IgD-negative memory B cell (primary cell): ENCODE measurements around the gene MYL7. TPM values are rescaled to one million over a fixed set of nuclear protein-coding genes. Genes with fewer than 3 reads are reported as not detected.

Experiments
- H3K27ac Mint-ChIP-seq, 3 donors: one replicate each; pipeline ENCODE4 v1.8.0; 2020 to 2022; ENCODE audit warnings: mild to moderate bottlenecking in 3 of 3, mixed read lengths in 3 of 3, moderate library complexity in 1 of 3
- H3K27me3 Mint-ChIP-seq: one replicate; pipeline ENCODE4 v1.8.0; 2021; ENCODE audit warnings: mixed read lengths
- H3K36me3 Mint-ChIP-seq: one replicate; pipeline ENCODE4 v1.8.0; 2020; ENCODE audit warnings: mild to moderate bottlenecking, mixed read lengths
- H3K4me1 Mint-ChIP-seq, 3 donors: one replicate each; pipeline ENCODE4 v1.8.0; 2020 to 2022; ENCODE audit warnings: mixed read lengths in 3 of 3, mild to moderate bottlenecking in 1 of 3
- H3K4me3 Mint-ChIP-seq, 4 donors: one replicate each; pipeline ENCODE4 v1.8.0; 2020 to 2022; ENCODE audit warnings: mild to moderate bottlenecking in 4 of 4, mixed read lengths in 4 of 4, moderate library complexity in 3 of 4
- H3K9me3 Mint-ChIP-seq, 3 donors: one replicate each; pipeline ENCODE4 v1.8.0; 2020 to 2021; ENCODE audit warnings: mixed read lengths in 3 of 3, mild to moderate bottlenecking in 1 of 3
- polyA plus RNA-seq: library from polyadenylated mRNA; unstranded; fragments of 300-500 nt; fragmentation: Illumina TruSeq; gene quantifications from one replicate; pipeline ENCODE4 v1.2.3, GENCODE V29; 2021

The MYL7 gene
- polyA plus RNA-seq, 1 donor from 2014 or later = not detected

- H3K27me3 Mint-ChIP-seq = no peaks in the 10 kb centered on the region
- no peak overlapping the region for H3K27ac Mint-ChIP-seq
- no peaks in the 10 kb centered on the region for H3K4me1 Mint-ChIP-seq
- H3K4me3 Mint-ChIP-seq = no peak overlapping the region
- H3K9me3 Mint-ChIP-seq = peaks cover 0 to 3% (median 0%) of the 10 kb centered on the region in 3 donors
- no peaks in the 10 kb centered on the region for H3K36me3 Mint-ChIP-seq
These were observed 17.9 kb upstream of the MYL7 start for GRCh38 chr7:44158873-44159631.

DNA sequence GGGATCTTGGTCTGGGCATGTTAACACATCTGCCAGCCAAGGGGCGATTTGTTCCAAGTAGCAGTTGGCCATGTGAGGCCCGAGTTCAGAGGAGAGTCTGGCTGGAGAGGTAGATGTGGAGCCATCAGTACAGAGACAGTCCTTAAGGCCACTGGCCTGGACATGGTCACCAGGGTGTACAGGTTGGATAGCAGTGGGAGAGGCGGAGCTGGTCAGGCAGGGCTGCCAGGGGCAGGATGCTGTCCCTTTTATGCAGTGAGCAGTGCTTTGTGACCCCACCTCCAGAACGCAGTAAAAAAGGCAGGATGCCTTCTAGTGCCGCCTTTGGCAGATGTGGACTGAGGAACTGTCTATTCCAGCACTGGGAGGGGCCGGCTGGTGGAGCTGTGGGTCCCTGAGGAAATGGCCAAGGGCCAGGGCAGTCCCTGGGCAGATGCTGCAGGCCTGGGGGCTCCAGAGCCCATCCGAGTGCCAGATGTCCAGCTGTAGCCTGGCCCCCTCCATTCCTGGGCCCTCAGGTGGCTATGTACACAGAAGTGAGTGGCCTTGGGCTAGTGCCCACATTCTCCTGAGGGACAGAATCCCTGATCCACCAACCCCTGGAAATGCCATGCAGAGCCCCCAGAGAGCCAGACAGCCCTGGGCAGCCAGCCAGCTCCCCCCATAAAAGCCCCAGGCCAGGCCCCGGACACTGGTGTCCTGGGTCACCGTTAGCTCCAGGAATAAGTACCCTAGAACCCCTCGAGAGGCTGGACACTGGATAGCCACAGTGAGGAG lies 17.2 kb upstream of the MYL7 start:
- Mint-ChIP-seq H3K9me3 (no peaks in the 10 kb centered on the region), H3K4me1 (no peaks in the 10 kb centered on the region), H3K36me3 (no peaks in the 10 kb centered on the region), H3K4me3 (no peak overlapping the region), H3K27me3 (no peaks in the 10 kb centered on the region), H3K27ac (no peak overlapping the region)

GRCh38 chr7:44157116-44158080 lies 16.3 kb upstream of the MYL7 start:
- H3K4me3 Mint-ChIP-seq = no peak overlapping the region
- H3K9me3 Mint-ChIP-seq = no peaks in the 10 kb centered on the region

DNA sequence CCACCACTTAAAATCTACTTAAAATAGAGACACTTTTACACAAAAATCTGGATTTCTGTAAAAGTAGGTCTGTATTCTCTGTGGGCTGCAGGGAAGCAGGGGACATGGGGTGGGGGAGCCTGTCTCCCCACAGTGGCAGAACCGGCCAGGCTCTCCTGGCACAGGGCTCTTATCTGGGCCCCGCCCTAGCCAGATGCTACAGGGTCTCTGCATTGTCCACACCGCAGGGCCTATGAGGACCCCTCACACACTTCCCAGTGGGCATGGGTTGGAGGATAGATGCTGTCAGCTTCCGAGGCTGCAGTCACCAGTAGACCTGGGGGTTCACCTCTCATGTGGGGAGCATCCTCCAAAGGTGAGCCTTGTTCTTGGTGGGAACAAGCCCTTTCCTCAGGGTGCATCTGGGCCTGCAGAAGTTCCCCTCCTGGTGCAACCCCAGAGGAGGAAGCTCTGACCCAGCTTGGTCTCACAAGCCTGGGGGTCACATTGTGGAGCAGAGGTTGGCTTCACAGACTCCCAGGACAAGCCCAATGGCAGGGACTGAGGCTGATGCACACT lies 15.4 kb upstream of the MYL7 start:
- H3K27ac Mint-ChIP-seq = no peak overlapping the region
- no peaks in the 10 kb centered on the region for H3K27me3 Mint-ChIP-seq
- H3K4me1 Mint-ChIP-seq = no peaks in the 10 kb centered on the region
- no peaks in the 10 kb centered on the region for H3K9me3 Mint-ChIP-seq
- no peak overlapping the region for H3K4me3 Mint-ChIP-seq
- H3K36me3 Mint-ChIP-seq = no peaks in the 10 kb centered on the region

More at GRCh38 chr7:44157116-44158080, 16.3 kb upstream of the MYL7 start:
- H3K4me1 Mint-ChIP-seq = no peaks in the 10 kb centered on the region
- H3K27me3 Mint-ChIP-seq = no peaks in the 10 kb centered on the region
- H3K27ac Mint-ChIP-seq = no peak overlapping the region
- H3K36me3 Mint-ChIP-seq = no peaks in the 10 kb centered on the region

GRCh38 chr7:44155191-44156185 lies 14.4 kb upstream of the MYL7 start:
- H3K9me3 Mint-ChIP-seq = no peaks in the 10 kb centered on the region
- H3K36me3 Mint-ChIP-seq = no peaks in the 10 kb centered on the region
- no peaks in the 10 kb centered on the region for H3K4me1 Mint-ChIP-seq
- H3K27ac Mint-ChIP-seq = no peak overlapping the region
- H3K4me3 Mint-ChIP-seq = no peak overlapping the region
- no peaks in the 10 kb centered on the region for H3K27me3 Mint-ChIP-seq

- Mint-ChIP-seq H3K4me3 (no peak overlapping the region), H3K27me3 (no peaks in the 10 kb centered on the region), H3K4me1 (no peaks in the 10 kb centered on the region), H3K9me3 (no peaks in the 10 kb centered on the region), H3K27ac (no peak overlapping the region), H3K36me3 (no peaks in the 10 kb centered on the region)
These were observed 13.6 kb upstream of the MYL7 start for GRCh38 chr7:44154703-44155102.

DNA sequence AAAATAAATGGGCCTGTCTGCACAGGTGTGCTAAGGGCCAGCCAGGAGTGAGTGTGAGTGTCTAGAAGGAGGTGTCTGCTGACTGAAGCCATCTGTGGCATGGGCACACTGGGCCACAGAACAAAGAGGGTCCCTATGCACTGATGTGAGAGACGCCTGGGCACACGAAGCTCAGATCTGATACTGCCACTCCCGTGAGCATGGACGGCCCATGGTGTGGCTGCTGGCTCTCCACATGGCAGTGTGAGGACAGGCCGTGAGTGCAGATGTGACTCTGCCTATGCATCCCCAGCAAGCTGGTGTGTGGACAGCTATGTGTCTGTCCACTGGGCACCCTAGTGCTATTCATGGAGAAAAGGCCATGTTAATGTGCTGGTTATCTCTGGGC lies 12.8 kb upstream of the MYL7 start:
- H3K4me1 Mint-ChIP-seq = no peaks in the 10 kb centered on the region
- H3K27me3 Mint-ChIP-seq = no peaks in the 10 kb centered on the region
- no peak overlapping the region for H3K4me3 Mint-ChIP-seq

DNA sequence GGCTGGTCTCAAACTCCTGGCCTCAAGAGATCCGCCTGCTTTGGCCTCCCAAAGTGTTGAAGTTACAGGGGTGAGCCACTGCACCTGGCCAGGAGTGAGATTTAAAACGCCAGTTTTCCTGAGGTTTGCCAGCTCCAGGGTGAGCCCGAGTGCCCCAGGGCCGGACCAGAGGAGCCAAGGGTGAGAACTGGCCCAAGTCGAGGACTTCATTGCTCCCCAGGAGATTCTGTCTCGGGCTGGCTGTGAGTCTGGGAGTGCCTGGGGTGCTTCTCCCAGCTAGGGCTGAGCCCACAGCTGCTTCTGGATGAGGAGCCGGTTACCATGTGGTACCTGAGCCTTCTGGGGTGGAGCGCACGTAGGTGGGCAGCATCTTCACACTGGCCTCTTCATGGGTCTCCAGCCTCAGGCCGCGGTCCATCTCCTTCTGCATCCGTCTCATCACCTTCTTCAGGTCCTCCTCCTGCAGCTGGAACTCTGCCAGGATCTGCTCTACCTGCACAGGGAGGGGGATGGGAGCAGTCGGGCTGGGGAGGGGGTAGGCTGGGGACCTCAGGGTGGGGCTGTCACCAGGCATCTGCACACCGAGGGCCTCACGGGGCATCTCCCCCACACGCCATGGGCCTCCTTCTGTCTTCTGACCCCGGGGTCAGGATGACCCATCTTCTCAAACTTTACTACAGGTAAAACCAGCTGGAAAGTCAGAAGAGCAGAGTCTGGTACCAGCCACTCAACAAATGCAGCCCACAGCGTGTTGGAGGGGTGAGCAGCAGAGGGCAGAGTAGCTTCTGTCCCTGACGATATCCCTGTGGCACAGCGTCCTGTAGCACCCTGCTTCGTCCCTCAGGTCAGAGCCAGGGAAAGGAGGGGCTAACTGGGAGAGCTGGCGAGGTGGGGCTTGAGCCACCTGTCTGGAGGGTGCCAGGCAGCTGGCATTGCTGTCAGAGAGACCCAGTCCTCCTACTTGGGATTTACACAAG lies 12.1 kb upstream of the MYL7 start:
- Mint-ChIP-seq H3K27ac (no peak overlapping the region), H3K4me1 (no peaks in the 10 kb centered on the region), H3K9me3 (no peaks in the 10 kb centered on the region), H3K27me3 (no peaks in the 10 kb centered on the region), H3K36me3 (no peaks in the 10 kb centered on the region), H3K4me3 (no peak overlapping the region)

More for the DNA sequence above, 12.8 kb upstream of the MYL7 start:
- no peaks in the 10 kb centered on the region for H3K36me3 Mint-ChIP-seq
- H3K9me3 Mint-ChIP-seq = no peaks in the 10 kb centered on the region
- H3K27ac Mint-ChIP-seq = no peak overlapping the region

- Mint-ChIP-seq H3K27me3 (no peaks in the 10 kb centered on the region), H3K27ac (no peak overlapping the region), H3K9me3 (no peaks in the 10 kb centered on the region), H3K4me1 (no peaks in the 10 kb centered on the region), H3K36me3 (no peaks in the 10 kb centered on the region), H3K4me3 (no peak overlapping the region)
These were observed 10.8 kb upstream of the MYL7 start for GRCh38 chr7:44151956-44152355.

- H3K27ac Mint-ChIP-seq = peak overlapping the region in 1 of 3 donors; percentile 81
- no peaks in the 10 kb centered on the region for H3K4me1 Mint-ChIP-seq
- H3K9me3 Mint-ChIP-seq = no peaks in the 10 kb centered on the region
- no peak overlapping the region for H3K4me3 Mint-ChIP-seq
- no peaks in the 10 kb centered on the region for H3K36me3 Mint-ChIP-seq
- no peaks in the 10 kb centered on the region for H3K27me3 Mint-ChIP-seq
These were observed 10.1 kb upstream of the MYL7 start for GRCh38 chr7:44150966-44151941.

- Mint-ChIP-seq H3K9me3 (no peaks in the 10 kb centered on the region), H3K27ac (no peak overlapping the region), H3K36me3 (no peaks in the 10 kb centered on the region), H3K4me3 (no peak overlapping the region), H3K27me3 (no peaks in the 10 kb centered on the region), H3K4me1 (no peaks in the 10 kb centered on the region)
These were observed 9.3 kb upstream of the MYL7 start for GRCh38 chr7:44150466-44150832.
